Umbilical cord (tissue), 2 donors: Measurements from ENCODE around the gene RMND5B. TPM values are rescaled to one million over a fixed set of nuclear protein-coding genes. Genes with fewer than 3 reads are reported as not detected.
A peak's percentile ranks its signal among the peaks of the same experiment; 100 is the strongest.
"Not testable (repeated sequence)": the region's sequence is repeated elsewhere in the genome, so short reads cannot be mapped to it uniquely, and the experiment has no call there.

ENCODE experiments used
- DNase-seq: peaks from one replicate; pipeline ENCODE4 v3.0.0-alpha.2; 2015; ENCODE audit warnings: low spot score
- total RNA-seq: library from RNA; depleted of rRNA; stranded (reverse); fragments of >200 nt; gene quantifications from one replicate; pipeline ENCODE4 v1.2.3, GENCODE V29; 2014; ENCODE audit warnings: low replicate concordance; ENCODE audit not compliant: insufficient read depth

The RMND5B gene
- total RNA-seq, 1 donor from 2014 or later = 15.6 TPM

DNA sequence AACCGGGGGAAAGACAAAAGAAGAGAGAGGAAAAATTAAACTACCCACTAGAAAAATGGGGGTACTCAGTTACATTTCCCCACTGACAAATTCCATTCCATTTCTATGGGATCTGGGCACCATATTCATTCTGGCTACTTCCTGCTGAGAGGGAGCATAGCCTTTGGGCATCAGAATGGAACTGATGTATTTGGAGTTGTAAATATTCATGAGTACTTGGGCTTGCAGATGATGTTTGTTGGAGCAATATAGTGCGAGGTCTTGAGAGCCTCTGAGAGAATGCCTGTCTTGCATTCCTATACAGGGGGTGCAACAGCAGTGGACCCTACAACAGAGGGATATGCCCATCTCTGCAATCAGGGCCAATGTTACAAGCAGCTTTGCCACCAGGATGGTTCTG, 39.6 kb downstream of the RMND5B start:
- DNase-seq = no peak

DNA sequence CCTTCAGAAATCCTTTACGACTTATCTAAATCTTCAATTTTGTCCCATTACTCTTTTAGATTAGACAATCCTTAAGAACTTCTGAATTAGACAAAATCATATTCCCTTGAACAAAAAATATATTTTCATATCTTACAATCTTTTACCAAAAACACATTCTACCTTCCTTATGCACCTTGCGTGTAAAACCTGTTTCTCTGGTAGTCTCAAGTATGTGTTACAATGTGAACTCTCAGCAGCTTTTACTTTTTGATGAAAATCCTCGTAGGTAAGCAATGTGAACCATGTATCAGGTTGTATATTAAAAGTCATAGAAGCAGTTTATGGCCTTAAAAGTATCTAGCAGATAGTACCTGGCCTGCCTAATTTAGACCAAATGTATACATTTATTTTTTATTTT, 43.6 kb downstream of the RMND5B start:
- DNase-seq = peak; percentile 36

DNA sequence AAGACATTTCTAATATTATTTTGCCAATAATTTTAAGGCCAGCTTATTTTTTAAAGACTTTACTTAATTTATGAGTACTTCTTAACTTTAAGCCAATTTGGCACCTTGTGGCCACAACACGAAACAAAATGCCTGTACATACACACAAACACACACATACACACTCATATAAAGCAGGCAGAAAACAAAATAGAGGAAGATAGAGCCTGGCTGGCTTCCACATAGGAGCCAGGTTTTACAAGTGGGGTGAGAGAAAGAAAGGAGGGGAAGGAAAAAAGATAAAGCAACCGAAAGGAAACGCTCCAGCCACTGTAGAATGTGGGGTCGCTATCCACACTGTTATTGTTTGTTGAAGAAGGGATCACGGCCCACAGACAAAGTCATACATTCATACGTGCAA, 46.0 kb downstream of the RMND5B start:
- DNase-seq = no peak

DNA sequence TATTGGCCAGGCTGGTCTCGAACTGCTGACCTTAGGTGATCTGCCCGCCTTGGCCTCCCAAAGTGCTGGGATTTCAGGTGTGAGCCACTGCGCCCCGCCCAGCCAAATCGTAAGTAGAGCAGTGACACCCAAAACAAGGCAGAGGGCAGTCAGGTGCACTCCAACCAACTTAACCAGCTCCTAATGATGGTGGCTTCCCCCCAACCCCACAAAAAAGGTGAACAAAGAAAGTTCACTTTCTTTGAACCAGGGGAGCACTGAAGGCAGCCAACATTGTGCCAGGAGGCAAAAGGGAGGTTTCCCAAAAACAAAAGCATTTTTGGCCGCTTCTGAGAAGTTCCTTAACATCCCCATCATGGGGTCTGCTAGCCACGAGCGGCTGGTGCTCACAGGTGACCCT, 46.8 kb downstream of the RMND5B start:
- DNase-seq = no peak

DNA sequence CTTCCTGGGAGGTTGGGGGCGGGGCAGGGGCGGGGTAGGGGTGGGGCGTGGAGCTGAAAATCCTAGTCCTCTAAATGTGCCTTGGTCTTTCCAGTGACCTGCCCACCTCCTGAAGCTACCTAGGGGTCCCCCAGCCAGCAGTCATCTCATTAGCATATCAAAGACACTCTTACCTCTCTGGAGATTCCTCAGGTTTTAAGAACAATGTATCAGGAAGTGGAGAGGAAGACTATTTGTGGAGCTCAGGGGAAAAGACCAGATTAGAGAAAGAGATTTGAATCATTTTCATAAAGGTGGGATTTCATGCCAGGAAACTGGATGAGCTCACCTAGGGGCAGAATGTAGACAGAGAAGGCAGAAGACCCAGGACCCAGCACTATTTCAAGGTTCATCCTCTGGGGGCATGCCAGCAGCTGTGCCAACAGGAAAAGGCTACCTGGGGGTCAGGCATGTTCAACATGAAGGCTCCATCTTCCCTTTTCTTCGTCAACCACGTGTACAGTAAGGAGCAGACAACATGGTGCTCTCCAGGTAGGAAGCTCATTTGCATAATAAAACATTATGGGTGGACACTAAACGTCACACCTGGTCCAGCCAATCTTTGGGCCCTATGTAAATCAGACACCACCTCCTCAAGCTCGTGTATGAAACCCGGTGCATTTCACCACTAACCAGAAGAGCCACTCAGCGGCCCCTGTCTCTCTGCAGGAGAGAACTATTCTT, 49.5 kb downstream of the RMND5B start:
- DNase-seq = no peak

DNA sequence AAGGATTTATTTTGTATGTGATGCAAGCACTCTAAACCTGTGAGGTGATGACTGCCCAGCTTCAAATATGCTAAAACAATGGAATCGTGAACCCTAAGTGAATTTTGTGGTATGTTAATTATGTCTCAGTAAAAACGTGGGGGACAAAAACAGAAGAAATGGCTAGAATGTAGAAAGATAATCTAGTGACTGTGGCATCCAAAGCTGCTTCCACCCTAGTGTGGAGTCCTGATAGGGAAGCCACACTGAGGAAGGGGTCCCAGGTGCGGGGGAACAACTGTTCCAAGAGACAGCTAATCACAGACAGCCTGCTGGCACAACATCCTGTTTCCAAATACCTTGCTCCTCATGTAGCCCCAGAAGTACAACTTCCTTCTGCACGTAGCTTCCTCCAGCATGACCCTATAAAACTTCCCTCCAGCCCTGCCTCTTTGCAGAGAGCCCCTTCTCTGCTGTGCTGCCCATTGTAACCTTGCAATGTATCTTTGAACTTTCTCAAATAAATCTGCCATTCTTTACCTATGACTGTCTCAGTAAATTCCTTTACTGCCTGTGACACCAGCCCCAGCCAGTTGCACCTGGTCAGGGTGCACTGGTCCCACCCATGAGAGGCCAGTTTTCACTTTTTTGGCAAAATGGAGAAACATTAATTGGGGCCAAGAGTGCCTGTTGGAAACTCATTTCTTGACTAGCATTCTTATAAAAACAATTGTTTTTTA, 51.5 kb downstream of the RMND5B start:
- no peak for DNase-seq

DNA sequence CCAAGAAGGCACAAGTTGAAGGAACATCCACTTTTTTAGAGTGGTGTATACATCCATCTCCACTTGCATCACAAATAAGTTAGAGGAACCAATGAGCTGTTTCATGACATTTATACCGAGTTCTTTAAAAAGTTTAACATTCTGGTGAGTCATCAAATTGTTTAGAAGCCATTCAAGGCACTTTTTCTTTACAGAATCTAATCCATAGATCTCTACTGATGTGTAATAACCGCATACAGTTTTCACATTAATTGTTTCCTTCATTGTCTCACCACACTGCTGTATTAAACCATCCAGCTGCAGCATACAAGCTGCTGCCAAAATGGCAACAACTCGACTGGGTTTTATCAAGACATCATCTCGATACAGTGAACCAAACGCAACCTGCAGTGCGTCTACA, 55.6 kb downstream of the RMND5B start:
- no peak for DNase-seq

DNA sequence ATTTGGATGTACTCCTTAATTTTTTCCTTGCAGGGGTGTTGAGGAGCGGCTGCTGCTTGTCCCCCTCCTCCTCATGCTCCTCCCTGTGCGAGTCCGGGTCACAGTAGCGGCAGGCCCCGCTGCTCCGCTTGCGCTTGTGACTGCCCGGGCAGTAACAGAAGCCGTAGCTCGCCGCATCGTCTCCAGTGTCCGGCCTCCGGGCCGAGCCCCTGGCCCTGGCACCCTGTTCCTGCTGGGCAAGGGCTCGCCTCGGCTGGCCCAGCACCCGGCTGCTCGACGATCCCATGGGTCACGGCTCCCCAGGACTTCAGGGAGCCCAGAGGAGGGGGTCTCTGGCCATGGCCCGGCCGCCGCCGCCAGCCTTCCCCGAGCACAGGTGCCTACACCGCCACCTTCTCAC, 56.2 kb downstream of the RMND5B start, which contains the start of gene GMCL2:
TSS of gene GMCL2 (minus strand) at position 358 of the 400 bp plus-strand sequence. CDS start at position 286, 72 bp downstream.
- no peak for DNase-seq

DNA sequence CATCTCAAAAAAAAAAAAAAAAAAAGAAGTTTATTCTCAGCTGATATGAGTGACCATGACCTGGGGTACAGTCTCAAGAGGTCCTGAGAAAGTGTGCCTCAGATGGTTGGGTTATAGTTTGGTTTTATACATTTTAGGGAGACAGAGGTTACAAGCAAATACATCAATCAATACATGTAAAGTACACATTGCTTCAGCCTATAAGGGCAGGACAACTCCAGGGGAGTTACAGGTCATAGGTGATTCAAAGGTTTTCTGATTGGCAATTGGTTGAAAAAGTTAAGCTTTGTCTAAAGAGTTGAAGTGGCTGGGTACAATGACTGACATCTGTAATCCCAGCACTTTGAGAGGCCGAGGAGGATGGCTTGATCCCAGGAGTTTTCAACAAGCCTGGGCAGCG, 58.6 kb downstream of the RMND5B start:
- no peak for DNase-seq

DNA sequence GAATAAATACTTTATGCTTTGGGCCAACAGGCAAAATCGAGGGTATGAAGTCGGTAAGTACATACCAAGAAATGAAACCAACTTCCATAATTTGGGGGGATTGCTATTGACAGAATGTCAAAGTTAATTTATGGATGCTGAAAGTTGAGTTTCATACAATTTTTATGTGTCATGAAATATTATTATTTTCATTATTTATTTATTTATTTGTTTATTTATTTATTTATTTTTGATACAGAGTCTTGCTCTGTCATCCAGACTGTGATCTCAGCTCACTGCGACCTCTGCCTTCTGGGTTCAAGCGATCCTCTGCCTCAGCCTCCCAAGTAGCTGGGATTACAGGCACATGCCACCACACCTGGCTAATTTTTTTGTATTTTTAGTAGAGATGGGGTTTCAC, 60.8 kb downstream of the RMND5B start:
- DNase-seq = no peak

DNA sequence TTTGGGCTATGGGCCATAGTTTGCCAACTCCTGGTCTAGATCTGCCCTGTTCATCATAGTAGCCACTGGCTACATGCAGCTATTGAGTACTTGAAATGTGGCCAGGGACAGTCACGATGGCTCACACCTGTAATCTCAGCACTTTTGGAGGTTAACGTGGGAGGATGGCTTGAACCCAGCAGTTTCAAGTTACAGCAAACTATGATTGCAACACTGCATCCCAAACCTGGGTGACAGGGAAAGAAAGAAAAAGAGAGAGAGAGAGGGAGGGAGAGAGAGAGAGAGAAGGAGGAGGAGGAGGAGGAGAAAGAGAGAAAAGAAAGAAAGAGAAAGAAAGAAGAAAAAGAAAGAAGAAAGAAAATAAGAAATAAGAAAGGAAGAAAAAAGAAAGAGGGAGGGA, 61.4 kb downstream of the RMND5B start:
- no peak for DNase-seq

DNA sequence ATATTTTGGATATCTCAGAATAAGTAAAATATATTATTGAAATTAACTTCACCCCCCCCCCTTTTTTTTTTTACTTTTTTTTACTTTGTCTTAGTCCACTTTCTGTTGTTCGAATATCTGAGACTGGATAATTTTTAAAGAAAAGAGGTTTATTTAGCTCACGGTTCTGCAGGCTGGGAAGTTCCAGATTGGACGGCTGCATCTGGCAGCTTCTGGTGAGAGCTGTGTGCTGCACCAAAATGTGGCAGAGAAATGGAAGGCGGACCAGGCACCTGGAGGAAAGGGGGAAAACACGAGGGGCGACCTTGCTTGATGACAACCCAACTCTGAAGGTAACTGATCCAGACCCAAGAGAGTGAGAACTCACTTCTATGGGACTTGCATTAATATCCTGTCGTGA, 62.0 kb downstream of the RMND5B start:
- no peak for DNase-seq

DNA sequence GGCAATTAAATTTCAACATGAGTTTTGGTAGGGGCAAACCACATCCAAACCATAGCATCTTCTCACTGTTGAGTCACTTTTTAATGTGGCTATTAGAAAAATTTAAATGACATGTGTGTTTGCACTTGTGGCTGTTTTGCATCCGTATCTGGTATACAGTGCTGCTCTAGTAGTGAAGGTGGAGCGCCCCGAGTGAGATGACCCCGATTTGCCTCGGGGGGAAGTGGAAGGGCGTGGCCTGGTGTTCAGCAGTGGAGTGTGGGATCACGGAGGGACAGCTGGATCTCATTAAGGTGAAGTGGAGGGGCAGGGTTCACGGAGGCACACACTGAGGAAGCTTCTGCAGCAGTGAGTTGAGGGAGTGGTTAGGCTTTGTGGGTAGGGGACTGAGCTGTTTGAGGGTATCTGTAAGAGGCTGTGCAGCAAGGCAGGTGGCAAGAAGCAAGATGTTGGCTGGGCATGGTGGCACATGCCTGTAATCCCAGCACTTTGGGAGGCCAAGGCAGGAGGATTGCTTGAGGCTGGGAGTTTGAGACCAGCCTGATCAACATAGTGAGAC, 62.5 kb downstream of the RMND5B start:
- DNase-seq = no peak

DNA sequence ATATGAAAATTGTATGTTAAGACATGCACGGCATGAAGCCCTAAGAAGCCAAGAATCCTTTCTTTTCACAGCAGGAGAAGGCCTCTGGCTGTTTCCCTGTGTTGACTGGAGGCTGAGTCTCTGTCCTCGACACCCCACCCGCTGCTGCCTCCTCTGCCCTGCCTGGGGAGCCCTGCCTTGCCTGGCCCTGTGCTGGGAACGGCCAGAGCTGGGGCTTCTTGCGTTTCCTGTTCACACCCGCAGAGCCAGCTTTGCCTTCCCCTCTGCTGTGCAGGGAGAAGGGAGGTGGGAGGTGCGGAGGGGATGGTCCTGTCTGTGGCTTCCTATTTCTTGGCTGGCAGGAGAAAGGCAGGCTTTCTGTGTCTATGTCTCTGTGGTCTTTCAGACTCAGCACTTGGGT, 63.2 kb downstream of the RMND5B start:
- DNase-seq = no peak

DNA sequence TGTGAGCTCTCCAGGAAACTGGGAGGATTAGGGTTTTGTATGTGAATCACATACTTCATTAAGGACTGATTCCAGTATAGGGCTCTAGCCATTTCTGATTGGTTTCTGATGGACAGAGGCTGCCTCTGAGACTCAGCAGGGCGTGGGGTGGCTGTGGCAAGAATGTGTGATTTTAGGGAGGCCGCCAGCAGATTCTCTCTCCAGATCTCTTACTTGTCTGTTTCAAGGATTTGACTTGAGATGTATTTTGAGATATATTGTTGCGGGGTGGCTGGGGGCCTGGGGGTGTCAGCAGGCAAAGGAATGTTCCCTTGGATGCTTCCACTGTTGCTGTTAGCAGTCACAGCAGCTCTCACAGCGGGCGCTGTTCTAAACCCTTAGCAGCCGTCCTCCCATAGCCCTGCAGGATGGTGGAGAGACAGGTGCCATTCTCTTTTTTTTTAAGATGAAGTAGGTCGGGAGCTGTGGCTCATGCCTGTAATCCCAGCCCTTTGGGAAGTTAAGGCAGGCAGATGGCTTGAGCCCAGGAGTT, 65.5 kb downstream of the RMND5B start:
- DNase-seq = no peak

DNA sequence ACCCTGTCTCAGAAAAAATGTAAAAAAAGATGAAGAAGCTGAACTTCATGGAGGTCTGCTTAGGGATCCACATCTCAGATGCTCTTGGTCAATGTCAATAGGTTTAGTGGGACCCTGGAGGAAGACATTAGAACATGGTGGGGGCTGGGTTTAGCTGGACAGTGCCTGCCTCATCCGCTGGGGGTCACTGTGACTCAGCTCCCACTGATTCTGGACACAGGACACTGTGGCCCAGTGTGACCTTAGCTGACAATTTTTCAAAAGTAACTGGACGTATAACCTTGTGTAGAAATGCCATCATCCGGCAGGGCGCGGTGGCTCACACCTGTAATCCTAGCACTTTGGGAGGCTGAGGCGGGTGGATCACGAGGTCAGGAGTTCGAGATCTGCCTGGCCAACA, 66.2 kb downstream of the RMND5B start:
- DNase-seq = no peak

DNA sequence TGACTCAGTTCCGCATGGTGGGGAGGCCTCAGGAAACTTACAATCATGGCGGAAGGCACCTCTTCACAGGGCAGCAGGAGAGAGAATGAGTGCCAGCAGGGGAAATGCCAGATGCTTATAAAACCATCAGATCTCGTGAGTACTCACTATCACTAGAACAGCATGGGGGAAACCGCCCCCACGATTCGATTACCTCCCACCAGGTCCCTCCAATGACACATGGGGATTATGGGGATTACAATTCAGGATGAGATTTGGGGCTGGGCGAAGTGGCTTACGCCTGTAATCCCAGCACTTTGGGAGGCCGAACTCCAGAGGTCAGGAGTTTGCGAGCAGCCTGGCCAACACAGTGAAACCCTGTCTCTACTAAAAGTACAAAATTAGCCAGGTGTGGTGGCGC, 67.3 kb downstream of the RMND5B start:
- not testable (repeated sequence) for DNase-seq

DNA sequence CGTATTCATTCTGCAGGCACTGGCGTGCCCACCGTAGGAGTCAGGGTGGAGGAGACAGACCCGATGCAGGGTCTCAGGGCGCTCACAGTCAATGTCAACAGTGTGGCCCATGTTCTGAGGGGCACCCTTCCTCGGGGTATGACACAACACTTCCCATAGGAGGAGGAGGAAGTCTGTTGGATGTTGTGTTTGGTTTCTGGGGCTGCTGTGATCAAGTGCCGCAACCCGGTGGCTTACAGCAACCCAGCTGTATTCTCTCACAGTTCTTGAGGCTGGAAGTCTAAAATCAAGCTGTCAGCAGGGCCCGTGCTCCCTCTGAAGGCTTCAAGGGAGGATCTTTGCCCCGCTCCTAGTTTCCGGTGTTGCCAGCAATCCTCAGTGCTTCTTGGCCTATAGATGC, 67.9 kb downstream of the RMND5B start:
- no peak for DNase-seq

DNA sequence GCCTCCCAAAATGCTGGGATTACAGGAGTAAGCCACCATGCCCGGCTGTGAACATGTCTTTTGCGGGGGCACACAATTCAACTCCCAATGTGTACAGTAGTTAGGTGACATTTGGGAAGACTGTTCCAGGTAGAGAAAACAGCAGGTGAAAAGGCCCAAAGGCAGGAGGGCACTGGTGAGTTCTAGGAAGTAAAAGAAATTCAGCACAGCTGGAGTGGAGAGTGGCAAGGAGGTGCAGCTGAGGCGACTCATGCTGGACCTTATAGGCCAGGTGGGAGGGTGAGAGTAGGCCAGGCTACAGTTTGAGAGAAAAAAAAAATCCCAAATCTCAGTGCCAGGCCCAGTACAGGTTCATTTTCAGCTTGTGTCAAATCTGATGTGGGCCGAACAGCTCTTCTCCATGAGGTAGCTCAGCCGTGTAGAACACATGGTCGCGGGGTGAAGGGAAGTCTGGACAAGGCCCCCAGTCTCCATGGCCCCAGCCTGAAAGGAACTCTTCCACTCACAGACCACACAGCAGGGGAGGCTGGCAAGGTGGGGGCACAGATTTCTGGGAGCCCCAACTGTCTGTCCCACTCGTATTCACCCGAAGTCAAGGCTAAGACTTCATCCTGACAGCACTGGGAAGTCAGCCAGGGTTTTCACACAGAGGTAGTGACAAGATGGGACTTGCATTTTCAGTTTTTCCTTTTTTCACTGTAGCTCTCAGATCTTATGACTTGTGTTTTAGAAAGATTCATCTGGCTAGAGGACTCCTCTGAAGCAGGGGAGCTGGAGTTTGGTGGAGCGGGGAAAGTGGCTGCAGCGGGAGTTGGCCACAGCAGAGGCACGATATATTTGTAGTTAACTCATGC, 69.0 kb downstream of the RMND5B start:
- peak; percentile 32 for DNase-seq
